HEK293T (cell line): Measurements from ENCODE around the gene RET.

ENCODE experiments used
- CTCF ChIA-PET: fragments of 350-600 bp; formaldehyde crosslinking; extraction: SDS; loops from one replicate; lab custom pipeline; 2021; ENCODE audit warnings: antibody characterized with exemption, inconsistent platforms; lab: Yijun Ruan, JAX
- POLR2A ChIA-PET: fragments of 350-600 bp; formaldehyde crosslinking; extraction: SDS; loops from one replicate; lab custom pipeline; 2020; ENCODE audit warnings: antibody characterized with exemption, inconsistent platforms; lab: Yijun Ruan, JAX
- DNase-seq: peaks from one replicate; pipeline ENCODE4 v3.0.0; 2012; ENCODE audit warnings: mixed read lengths; ENCODE audit errors: extremely low spot score
- ARNT ChIP-seq: fragments of 450-650 bp; IDR thresholded peaks from 2 replicates; pipeline ENCODE4 v1.6.1; 2017; ENCODE audit warnings: mild to moderate bottlenecking
- BHLHE40 ChIP-seq: fragments of 450-650 bp; IDR thresholded peaks from 2 replicates; pipeline ENCODE4 v1.6.1; 2016; ENCODE audit warnings: mild to moderate bottlenecking, moderate library complexity, borderline replicate concordance
- CTBP1 ChIP-seq: fragments of 450-650 bp; IDR thresholded peaks from 2 replicates; pipeline ENCODE4 v1.6.1; 2016; ENCODE audit warnings: borderline replicate concordance
- ELF4 ChIP-seq: fragments of 450-650 bp; IDR thresholded peaks from 2 replicates; pipeline ENCODE4 v1.6.1; 2017; ENCODE audit warnings: antibody characterized with exemption
- FOXA1 ChIP-seq: fragments of 450-650 bp; IDR thresholded peaks from 2 replicates; pipeline ENCODE4 v1.6.1; 2016; ENCODE audit warnings: mild to moderate bottlenecking
- FOXK2 ChIP-seq: fragments of 450-650 bp; IDR thresholded peaks from 2 replicates; pipeline ENCODE4 v1.6.1; 2016; ENCODE audit warnings: mild to moderate bottlenecking
- FOXM1 ChIP-seq: fragments of 450-650 bp; IDR thresholded peaks from 2 replicates; pipeline ENCODE4 v1.6.1; 2017; ENCODE audit warnings: mild to moderate bottlenecking, borderline replicate concordance
- HDGF ChIP-seq: fragments of 450-650 bp; IDR thresholded peaks from 2 replicates; pipeline ENCODE4 v1.6.1; 2017; ENCODE audit warnings: antibody characterized with exemption, borderline replicate concordance
- L3MBTL2 ChIP-seq: fragments of 450-650 bp; conservative IDR thresholded peaks from 2 replicates; pipeline ENCODE4 v1.6.1; 2016; ENCODE audit warnings: mild to moderate bottlenecking
- LEF1 ChIP-seq: fragments of 450-650 bp; IDR thresholded peaks from 2 replicates; pipeline ENCODE4 v1.6.1; 2017; ENCODE audit warnings: mild to moderate bottlenecking, borderline replicate concordance
- NFRKB ChIP-seq: fragments of 450-650 bp; IDR thresholded peaks from 2 replicates; pipeline ENCODE4 v1.6.1; 2016; ENCODE audit warnings: mild to moderate bottlenecking, moderate library complexity
- PKNOX1 ChIP-seq: fragments of 450-650 bp; IDR thresholded peaks from 2 replicates; pipeline ENCODE4 v1.6.1; 2016
- SP1 ChIP-seq: fragments of 450-650 bp; IDR thresholded peaks from 2 replicates; pipeline ENCODE4 v1.6.1; 2017
- SUZ12 ChIP-seq: fragments of 450-650 bp; IDR thresholded peaks from 2 replicates; pipeline ENCODE4 v1.6.1; 2016; ENCODE audit warnings: mild to moderate bottlenecking
- TARDBP ChIP-seq: fragments of 450-650 bp; IDR thresholded peaks from 2 replicates; pipeline ENCODE4 v1.6.1; 2016
- ZNF384 ChIP-seq: fragments of 450-650 bp; IDR thresholded peaks from 2 replicates; pipeline ENCODE4 v1.6.1; 2016

RET gene

GRCh38 chr10:43044448-43044921 is 32.4 kb upstream of the RET start:
- CTCF ChIA-PET: interaction anchor here (0.7 kb wide), 1 partner anchor 35 kb away, joined by 3 read pairs; no protein-coding TSS in a partner anchor
- DNase-seq: no peak
- POLR2A ChIA-PET: no interaction called here
- TF ChIP-seq TARDBP (no peak), FOXM1 (no peak), CTBP1 (no peak), PKNOX1 (no peak), ARNT (no peak)

DNA sequence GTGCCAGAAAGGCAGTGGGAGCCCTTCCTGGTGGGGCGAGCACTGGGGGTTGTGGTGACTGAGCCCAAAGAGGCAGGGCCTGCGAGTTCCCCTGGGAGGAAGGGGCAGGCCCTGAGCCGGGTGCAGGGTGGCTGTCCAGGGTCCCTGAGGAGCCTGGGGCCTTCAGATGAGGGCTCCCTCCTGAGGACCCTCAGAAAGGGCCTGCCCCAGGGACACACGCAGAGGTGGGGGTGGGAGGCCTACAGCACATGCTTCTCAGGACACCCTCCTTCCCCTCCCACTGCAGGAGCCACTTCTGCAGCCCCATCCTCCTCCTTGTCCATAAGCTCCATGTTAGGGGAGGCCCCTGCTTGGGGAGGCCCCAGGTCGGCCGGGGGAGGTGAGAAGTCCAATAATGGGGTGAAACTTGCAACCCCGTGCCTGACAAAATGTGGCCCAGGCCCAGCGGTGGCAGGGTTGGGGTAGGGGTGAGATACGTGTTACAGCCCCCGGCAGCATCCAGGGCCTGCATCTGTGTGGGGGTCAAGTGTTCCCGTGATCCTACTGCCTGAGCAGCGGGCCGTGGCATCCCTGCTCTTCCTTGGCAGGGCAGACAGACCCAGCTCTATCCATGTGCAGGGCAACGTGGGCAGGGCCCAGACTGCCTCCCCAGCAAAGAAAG is 31.8 kb upstream of the RET start:
- TF ChIP-seq L3MBTL2 (no peak), FOXM1 (no peak), SUZ12 (no peak), NFRKB (no peak), ZNF384 (no peak), CTBP1 (no peak), SP1 (no peak), HDGF (no peak), ARNT (no peak), LEF1 (no peak), BHLHE40 (no peak), ELF4 (no peak), TARDBP (no peak)
- DNase-seq: no peak
- CTCF ChIA-PET: interaction anchor here (0.7 kb wide), 1 partner anchor 35 kb away, joined by 3 read pairs; no protein-coding TSS in a partner anchor
- POLR2A ChIA-PET: no interaction called here

- POLR2A ChIA-PET: no interaction called here
- CTCF ChIA-PET: no interaction called here
- no peak for DNase-seq
- TF ChIP-seq HDGF (no peak), FOXM1 (no peak), L3MBTL2 (no peak), SP1 (no peak), BHLHE40 (no peak), CTBP1 (no peak), FOXK2 (no peak), PKNOX1 (no peak), NFRKB (no peak)
These were observed 31.1 kb upstream of the RET start for GRCh38 chr10:43045631-43046287.

GRCh38 chr10:43046288-43046991 is 30.4 kb upstream of the RET start:
- TF ChIP-seq BHLHE40: no peak
- TF ChIP-seq PKNOX1: no peak
- TF ChIP-seq HDGF: no peak
- TF ChIP-seq ZNF384: no peak
- TF ChIP-seq CTBP1: no peak
- no peak for TF ChIP-seq NFRKB
- TF ChIP-seq FOXA1: no peak
- ChIA-PET CTCF (no interaction called here), POLR2A (no interaction called here)
- DNase-seq: no peak

GRCh38 chr10:43047288-43047970 is 29.4 kb upstream of the RET start:
- DNase-seq: no peak
- ChIA-PET POLR2A (no interaction called here), CTCF (no interaction called here)
- no peak for TF ChIP-seq FOXM1
- no peak for TF ChIP-seq LEF1
- no peak for TF ChIP-seq NFRKB
- no peak for TF ChIP-seq SUZ12
- no peak for TF ChIP-seq SP1
- no peak for TF ChIP-seq FOXA1
- no peak for TF ChIP-seq CTBP1
- TF ChIP-seq ELF4: no peak
- no peak for TF ChIP-seq BHLHE40
- no peak for TF ChIP-seq FOXK2
- no peak for TF ChIP-seq ARNT
- TF ChIP-seq L3MBTL2: no peak
- TF ChIP-seq HDGF: no peak
